Mucosa of stomach (tissue), 1 donor: Measurements from ENCODE around the gene MAGIX.
A peak's percentile ranks its signal among the peaks of the same experiment; 100 is the strongest.
"Not testable (repeated sequence)": the region's sequence is repeated elsewhere in the genome, so short reads cannot be mapped to it uniquely, and the experiment has no call there.

ENCODE experiments used
- H3K27me3 ChIP-seq: one replicate; pipeline ENCODE4 v1.7.0; 2013; ENCODE audit warnings: mild to moderate bottlenecking, low read length; ENCODE audit not compliant: control insufficient read depth, insufficient read depth
- H3K36me3 ChIP-seq: one replicate; pipeline ENCODE4 v1.7.0; 2013; ENCODE audit warnings: low read length; ENCODE audit not compliant: control insufficient read depth, insufficient read depth
- H3K4me1 ChIP-seq: one replicate; pipeline ENCODE4 v1.7.0; 2013; ENCODE audit warnings: mild to moderate bottlenecking, low read length; ENCODE audit not compliant: control insufficient read depth, insufficient read depth
- H3K4me3 ChIP-seq: one replicate; pipeline ENCODE4 v1.7.0; 2013; ENCODE audit warnings: low read length
- H3K9ac ChIP-seq: one replicate; pipeline ENCODE4 v1.7.0; 2013; ENCODE audit warnings: mild to moderate bottlenecking, low read length, moderate library complexity
- H3K9me3 ChIP-seq: one replicate; pipeline ENCODE4 v1.7.0; 2013; ENCODE audit warnings: mild to moderate bottlenecking, low read length, moderate library complexity; ENCODE audit not compliant: control insufficient read depth
- donor health status: Pancreatic carcinoma.

MAGIX gene

GRCh38 chrX:49162620-49163019 is at the start of gene MAGIX:
Gene MAGIX (plus strand): TSS chrX:49162758. CDS start chrX:49162890, 132 bp downstream.
- H3K36me3 ChIP-seq: no peaks in the 10 kb centered on the region
- H3K27me3 ChIP-seq: no peaks in the 10 kb centered on the region
- peak within 1 kb of the TSS; percentile 8 for H3K4me3 ChIP-seq
- no peaks in the 10 kb centered on the region for H3K9me3 ChIP-seq
- H3K9ac ChIP-seq: peak within 1 kb of the TSS; percentile 72
- H3K4me1 ChIP-seq: peaks cover 28% of the 10 kb centered on the region

DNA sequence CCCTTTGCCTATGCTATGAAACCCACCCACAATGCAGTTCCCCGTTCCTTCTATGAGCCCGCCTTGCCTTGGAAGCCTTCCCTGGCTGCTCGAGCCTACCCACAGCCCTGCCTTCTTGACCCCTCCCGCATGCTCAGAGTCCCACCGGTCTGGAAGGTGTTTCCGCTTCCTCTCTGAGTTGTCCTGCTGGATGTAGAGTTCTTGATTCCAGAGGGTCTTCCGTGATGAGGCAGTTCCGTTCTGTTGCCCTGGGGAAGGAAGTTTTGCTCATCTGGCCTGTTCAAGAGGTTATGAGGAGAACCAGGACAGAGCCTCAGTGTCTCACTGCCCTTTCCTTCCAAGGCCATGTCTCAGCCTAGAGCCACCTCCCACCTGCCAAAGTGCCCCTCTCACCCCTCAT is 46.5 kb upstream of the MAGIX start:
- Histone ChIP-seq H3K9ac (no peak overlapping the region), H3K4me1 (no peaks in the 10 kb centered on the region), H3K4me3 (no peak overlapping the region), H3K9me3 (no peaks in the 10 kb centered on the region), H3K36me3 (no peaks in the 10 kb centered on the region), H3K27me3 (no peaks in the 10 kb centered on the region)

- no peaks in the 10 kb centered on the region for H3K36me3 ChIP-seq
- peaks cover 3% of the 10 kb centered on the region for H3K4me1 ChIP-seq
- no peaks in the 10 kb centered on the region for H3K27me3 ChIP-seq
- no peaks in the 10 kb centered on the region for H3K9me3 ChIP-seq
- no peak overlapping the region for H3K9ac ChIP-seq
- H3K4me3 ChIP-seq: no peak overlapping the region
Observed at GRCh38 chrX:49116716-49117115, 45.8 kb upstream of the MAGIX start.

GRCh38 chrX:49117581-49117980 is 45.0 kb upstream of the MAGIX start:
- H3K36me3 ChIP-seq: no peaks in the 10 kb centered on the region
- H3K27me3 ChIP-seq: no peaks in the 10 kb centered on the region
- H3K4me1 ChIP-seq: peaks cover 3% of the 10 kb centered on the region
- H3K4me3 ChIP-seq: no peak overlapping the region
- H3K9ac ChIP-seq: no peak overlapping the region
- H3K9me3 ChIP-seq: no peaks in the 10 kb centered on the region

DNA sequence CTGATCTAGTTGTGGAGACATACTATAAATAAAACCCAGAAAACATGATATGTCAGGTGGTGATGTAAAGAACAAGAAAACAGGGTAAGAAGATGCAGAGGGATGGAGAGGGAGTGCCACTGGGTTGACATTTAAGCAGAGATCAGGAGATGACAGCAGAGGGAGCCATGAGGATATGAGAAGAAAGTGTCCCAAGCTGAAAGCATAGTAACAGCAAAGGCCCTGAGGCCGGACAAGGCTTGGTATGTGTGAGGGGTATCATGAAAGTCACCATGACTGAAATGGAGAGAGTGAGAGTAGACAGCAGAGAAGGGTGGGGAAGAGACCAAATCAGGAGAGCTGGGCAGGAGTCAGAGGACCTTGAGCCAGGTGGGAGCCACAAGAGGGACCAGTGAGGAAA is 42.5 kb upstream of the MAGIX start:
- Histone ChIP-seq H3K9me3 (no peaks in the 10 kb centered on the region), H3K4me3 (no peak overlapping the region), H3K36me3 (no peaks in the 10 kb centered on the region)

GRCh38 chrX:49122499-49122898 is 40.1 kb upstream of the MAGIX start:
- H3K27me3 ChIP-seq: no peaks in the 10 kb centered on the region
- no peak overlapping the region for H3K4me3 ChIP-seq
- H3K9me3 ChIP-seq: no peaks in the 10 kb centered on the region
- H3K36me3 ChIP-seq: no peaks in the 10 kb centered on the region
- H3K4me1 ChIP-seq: peaks cover 3% of the 10 kb centered on the region
- peak overlapping the region; percentile 88 for H3K9ac ChIP-seq

More for the DNA sequence above, 42.5 kb upstream of the MAGIX start:
- Histone ChIP-seq H3K4me1 (peaks cover 3% of the 10 kb centered on the region), H3K9ac (no peak overlapping the region), H3K27me3 (no peaks in the 10 kb centered on the region)

DNA sequence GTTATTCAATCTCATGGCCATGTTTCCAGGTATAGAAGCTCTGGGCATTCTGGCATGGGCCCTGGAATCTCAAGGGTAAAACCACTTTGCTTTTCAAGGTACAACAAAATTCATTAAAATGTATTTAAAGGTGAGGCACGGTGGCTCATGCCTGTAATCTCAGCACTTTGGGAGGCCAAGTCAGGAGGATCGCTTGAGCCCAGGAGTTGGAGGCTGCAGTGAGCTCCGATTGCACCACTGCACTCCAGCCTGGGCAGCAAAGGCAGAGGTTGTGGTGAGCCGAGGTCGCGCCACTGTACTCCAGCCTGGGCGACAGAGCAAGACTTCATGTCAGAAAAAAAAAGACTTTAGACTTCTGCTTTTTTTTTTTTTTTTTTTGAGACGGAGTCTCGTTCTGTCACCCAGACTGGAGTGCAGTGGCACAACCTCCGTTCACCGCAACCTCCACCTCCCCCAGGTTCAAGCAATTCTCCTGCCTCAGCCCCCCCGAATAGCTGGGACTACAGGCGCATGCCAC is 34.8 kb upstream of the MAGIX start:
- not testable (repeated sequence) for H3K4me3 ChIP-seq, H3K9ac ChIP-seq, H3K9me3 ChIP-seq, H3K36me3 ChIP-seq, H3K27me3 ChIP-seq, H3K4me1 ChIP-seq

DNA sequence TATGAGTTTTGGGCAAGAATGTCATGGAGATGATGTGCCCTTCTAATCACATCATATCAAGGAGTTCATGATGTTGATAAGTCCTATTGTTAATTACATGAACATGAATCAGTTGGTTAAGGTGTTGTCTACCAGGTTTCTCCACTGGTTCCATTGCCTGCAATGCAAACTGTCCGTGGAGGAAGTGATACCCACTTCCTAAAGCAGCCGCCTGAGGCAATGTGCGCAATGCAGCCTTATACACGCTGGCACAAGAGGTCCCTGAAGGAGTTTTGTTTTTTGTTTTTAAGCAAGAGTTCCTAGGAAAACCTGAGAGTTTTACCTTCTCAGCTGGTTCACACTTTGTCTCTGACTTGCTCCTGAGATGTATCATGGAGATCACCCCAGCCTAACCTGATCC is 33.1 kb upstream of the MAGIX start:
- Histone ChIP-seq H3K36me3 (no peaks in the 10 kb centered on the region), H3K9me3 (no peaks in the 10 kb centered on the region), H3K9ac (no peak overlapping the region), H3K27me3 (no peaks in the 10 kb centered on the region), H3K4me1 (no peaks in the 10 kb centered on the region), H3K4me3 (no peak overlapping the region)

GRCh38 chrX:49132275-49132674 is 30.3 kb upstream of the MAGIX start:
- not testable (repeated sequence) for H3K36me3 ChIP-seq, H3K4me1 ChIP-seq, H3K9ac ChIP-seq, H3K9me3 ChIP-seq, H3K27me3 ChIP-seq, H3K4me3 ChIP-seq

DNA sequence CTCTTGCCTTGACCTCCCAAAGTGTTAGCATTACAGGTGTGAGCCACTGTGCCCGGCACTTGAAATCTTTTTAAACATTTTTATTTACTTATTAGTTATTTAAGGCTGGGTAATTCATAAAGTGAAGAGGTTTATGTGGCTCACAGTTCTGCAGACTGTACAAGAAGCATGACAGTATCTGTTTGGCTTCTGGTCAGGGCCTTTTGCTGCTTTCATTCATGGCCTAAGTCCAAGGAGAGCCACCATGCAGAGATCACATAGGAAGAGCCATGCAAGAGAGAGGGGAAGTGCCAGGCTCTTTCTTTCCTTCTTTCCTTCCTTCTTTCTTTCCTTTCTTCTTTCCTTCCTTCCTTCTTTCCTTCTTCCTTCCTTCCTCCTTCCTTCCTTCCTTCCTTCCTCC is 28.8 kb upstream of the MAGIX start:
- no peaks in the 10 kb centered on the region for H3K36me3 ChIP-seq
- no peaks in the 10 kb centered on the region for H3K4me1 ChIP-seq
- H3K9ac ChIP-seq: no peak overlapping the region
- H3K27me3 ChIP-seq: no peaks in the 10 kb centered on the region
- H3K4me3 ChIP-seq: no peak overlapping the region
- no peaks in the 10 kb centered on the region for H3K9me3 ChIP-seq

DNA sequence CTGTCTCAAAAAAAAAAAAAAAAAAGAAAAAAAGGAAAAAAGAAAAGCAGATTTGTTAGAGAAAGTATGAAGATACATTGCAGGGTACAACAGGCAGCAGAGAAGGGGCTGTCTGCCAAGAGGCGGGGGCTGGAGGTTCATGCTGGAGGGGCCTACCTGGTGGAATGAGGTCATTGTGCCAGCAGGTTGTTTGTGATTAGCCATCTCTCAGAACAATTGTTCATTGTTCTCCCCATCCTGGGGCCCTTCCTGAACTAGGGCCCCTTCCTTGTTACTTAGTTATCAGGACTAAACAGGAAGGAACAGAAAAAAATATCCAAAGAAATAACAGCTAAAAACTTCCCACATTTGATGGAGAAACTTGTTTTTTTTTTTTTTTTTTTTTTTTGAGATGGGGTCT is 25.1 kb upstream of the MAGIX start:
- no peaks in the 10 kb centered on the region for H3K27me3 ChIP-seq
- no peak overlapping the region for H3K9ac ChIP-seq
- H3K4me1 ChIP-seq: no peaks in the 10 kb centered on the region
- H3K4me3 ChIP-seq: no peak overlapping the region
- no peaks in the 10 kb centered on the region for H3K36me3 ChIP-seq
- H3K9me3 ChIP-seq: no peaks in the 10 kb centered on the region

DNA sequence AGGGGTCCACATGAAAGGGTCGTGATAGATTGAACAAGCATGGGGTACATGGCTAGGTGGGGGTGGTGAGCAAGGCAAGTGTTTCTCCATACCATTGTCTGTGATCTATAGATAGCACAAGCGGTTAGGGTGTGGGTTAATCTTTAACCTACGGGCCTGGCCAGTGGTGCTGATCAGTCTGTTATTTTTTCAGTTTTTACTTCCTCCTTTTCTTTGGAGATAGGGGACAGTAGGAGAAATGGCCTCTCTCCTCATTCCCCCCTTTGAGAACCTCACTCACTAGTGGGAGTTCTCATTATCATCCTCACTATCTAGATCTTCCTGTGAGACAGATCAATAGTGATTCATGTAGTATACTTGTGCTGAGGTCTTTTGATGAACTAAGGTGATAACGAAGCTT is 22.8 kb upstream of the MAGIX start:
- Histone ChIP-seq H3K27me3 (no peaks in the 10 kb centered on the region), H3K4me3 (no peak overlapping the region), H3K9me3 (no peaks in the 10 kb centered on the region), H3K4me1 (no peaks in the 10 kb centered on the region), H3K9ac (no peak overlapping the region), H3K36me3 (no peaks in the 10 kb centered on the region)

- H3K4me1 ChIP-seq, H3K9me3 ChIP-seq, H3K36me3 ChIP-seq, H3K9ac ChIP-seq, H3K27me3 ChIP-seq, H3K4me3 ChIP-seq: not testable (repeated sequence)
Observed at GRCh38 chrX:49142264-49142663, 20.3 kb upstream of the MAGIX start.
